ENCODE data around the gene FAM110C.
"Not testable (repeated sequence)": the region's sequence is repeated elsewhere in the genome, so short reads cannot be mapped to it uniquely, and the experiment has no call there.

Gene FAM110C, protein sequence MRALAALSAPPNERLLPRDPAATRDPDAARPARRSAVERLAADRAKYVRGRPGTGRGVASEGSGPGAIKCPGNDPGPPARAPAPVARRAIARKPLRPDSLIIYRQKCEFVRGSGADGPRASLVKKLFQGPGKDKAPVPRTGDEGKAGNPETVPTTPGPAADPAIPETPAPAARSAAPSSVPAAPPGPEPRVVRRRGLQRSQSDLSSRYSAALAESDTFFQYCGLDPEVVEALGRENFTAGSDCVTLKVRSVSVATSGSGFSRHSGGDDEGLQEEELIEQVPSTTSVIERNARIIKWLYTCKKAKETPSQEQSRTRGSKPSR

DNA sequence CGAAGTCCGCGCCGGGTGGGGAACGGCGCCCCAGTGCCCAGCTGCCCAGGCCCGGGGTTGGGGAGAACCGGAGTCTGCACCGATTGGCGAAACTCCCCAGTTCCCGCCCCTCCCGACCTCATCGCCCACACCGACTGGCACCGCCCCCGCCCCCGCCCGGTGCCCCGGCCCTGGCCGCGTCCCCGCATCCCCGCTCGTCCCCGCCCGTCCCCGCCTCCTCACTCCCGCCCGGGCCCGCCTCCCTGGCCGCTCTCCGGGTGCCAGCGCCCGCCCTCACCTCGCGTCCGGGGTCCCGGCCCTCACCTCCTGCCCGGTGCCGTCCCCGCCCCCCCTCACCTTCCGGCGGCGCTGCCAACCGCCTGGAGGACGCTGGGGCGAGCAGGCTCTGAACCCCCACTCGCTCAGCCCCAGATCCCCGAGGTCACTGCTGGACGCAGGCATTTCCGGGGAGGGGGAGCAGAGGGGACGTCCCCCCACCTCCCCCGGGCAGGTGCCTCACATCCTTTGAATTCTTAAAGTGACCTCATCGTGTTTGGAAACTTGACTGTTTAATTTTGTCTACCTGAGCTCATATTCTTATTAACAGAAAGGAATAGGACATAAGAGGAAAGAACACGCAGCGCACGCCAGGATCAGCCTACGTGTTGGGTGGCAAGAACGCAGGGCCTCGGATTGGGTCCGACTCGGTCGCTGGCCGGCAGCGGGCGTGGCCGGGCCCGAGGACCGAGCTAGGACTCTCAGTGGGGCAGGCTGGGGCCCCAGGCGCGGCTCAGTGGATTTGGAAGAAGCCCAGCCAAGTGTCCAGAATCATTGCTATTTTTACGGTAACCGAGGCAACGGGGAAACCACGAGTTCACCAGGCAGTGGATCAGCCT, at the start of gene FAM110C:
Gene FAM110C (minus strand): TSS at position 35 of the 875 bp plus-strand sequence. CDS start 120 bp downstream, outside the sequence.
- peak; percentile 27 for DNase-seq (ENCODE audit: low read depth)

DNA sequence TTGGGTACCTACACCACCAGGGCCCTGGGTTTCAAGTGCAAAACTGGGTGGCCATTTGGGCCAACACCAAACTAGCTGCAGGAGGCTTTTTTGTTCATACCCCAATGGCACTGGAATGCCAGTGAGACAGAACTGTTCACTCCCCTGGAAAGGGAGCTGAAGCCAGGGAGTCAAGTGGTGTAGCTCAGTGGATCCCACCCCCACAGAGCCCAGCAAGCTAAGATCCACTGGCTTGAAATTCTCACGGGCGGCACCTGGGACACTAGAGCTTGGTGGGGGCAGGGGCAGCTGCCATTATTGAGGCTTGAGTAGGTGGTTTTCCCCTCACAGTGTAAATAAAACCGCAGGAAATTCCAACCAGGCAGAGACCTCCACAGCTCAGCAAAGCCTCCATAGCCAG, 46.0 kb upstream of the FAM110C start:
- no peak for DNase-seq (ENCODE audit: low read depth)

DNA sequence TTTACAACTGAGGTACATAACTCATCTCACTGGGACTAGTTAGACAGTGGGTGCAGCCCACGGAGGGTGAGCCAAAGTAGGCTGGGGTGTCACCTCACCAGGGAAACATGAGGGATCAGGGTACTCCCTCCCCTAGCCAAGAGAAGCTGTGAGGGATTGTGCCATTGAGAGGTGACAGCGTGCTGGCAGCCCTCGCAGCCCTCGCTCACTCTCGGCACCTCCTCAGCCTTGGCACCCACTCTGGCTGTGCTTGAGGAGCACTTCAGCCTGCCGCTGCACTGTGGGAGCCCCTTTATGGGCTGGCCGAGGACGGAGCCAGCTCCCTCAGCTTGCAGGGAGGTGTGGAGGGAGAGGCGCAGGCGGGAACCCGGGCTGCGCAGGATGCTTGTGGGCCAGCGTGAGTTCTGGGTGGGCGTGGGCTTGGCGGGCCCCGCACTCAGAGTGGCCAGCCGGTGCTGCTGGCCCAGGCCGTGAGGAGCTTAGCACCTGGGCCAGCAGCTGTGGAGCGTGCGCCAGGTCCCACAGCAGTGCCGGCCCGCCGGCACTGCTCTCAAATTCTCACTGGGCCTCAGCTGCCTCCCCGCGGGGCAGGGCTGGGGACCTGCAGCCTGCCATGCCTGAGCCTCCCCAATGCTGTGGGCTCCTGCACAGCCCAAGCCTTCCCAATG, 44.5 kb upstream of the FAM110C start:
- no peak for DNase-seq (ENCODE audit: low read depth)

DNA sequence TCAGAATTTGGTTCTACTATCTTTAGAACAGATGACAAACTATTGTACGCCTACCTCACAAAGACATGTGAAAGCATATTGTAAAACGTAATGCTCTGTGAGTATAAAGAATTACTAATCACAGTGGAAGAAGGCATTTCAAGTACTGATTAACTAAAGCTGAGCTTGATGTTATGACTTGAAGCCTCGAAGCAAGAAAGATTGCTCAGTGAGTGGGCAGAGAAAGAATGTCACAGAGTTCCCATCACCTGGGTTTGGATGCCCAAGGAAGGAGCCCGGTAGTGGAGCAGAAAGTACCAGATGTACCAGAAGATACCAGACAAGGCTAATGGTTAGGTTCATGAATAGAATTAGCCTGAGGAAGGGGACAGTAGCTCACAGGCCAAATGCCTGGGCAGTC, 39.5 kb upstream of the FAM110C start:
- DNase-seq (ENCODE audit: low read depth), result no peak

DNA sequence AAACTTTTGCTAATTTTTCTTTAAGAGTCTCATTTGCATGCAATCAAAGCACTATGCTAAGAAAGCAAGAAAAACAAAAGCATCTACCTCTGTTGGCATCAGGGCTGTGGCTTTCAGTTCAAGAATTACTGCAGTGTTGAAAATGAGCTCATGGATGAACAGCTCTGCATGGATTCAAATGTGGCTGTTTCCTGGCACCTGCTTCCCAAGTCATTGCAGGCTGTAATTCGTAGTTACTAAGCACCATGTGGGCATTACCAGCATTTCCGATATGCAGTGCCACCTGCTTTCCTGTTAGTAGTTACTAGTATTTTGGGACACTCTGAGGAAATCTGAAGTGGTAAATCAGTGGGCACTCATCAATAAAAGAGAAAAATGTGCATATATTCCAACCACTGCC, 37.8 kb upstream of the FAM110C start:
- no peak for DNase-seq (ENCODE audit: low read depth)

DNA sequence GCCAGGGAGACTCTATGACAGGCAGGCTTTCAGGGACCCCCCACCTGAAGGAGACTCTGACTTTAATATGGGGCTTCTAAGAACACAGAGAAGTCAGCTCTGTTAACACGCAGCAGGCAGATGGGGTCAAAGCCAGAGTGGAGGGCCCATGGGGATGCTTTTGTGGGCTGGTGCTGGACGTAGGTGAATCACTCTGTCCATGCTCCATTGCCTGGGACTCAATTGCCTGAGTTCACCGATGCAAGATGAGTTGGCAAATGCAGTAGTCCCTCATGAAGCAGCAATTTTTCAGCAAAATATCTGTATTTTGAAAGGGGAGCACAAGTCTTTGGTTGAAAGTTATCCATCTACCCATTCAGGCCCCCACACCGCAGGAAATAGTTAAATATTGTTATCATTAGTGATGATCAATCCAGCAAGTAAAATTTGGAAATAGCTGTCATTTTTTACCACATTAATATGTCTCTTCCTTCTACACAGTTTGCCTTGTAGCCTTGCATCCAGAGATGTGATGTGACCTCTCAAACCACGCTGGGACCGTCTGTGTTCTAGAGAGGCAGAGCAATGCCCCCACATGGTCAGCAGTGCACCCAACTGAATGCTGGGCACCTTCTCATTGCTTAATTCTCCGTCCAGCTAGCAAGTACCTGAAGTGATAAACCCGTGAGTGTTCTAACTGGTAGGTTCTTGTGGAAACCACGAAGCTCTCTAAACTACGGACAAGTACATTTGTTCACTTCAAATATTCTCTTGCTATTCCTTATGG, 34.8 kb upstream of the FAM110C start:
- DNase-seq (ENCODE audit: low read depth), result no peak

DNA sequence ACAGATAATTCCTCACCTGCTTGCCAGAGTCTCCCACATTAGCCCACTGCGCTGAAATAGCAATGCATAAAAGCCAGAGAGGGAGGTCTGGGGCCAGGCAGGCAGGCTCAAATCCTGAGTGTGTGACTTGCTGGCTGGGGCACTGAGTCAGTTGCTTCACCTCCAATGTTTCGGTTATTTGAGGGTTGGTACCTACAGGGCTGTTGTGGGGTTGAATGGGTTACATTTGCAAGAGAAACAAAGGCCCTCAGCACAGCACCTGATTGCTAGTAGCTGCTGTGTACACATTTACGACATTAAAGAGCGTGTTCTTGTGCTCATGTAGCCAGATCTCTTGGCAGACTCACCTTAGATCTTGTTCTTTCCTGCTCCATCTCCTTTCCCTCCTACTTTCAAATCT, 34.1 kb upstream of the FAM110C start:
- DNase-seq (ENCODE audit: low read depth), result no peak

DNA sequence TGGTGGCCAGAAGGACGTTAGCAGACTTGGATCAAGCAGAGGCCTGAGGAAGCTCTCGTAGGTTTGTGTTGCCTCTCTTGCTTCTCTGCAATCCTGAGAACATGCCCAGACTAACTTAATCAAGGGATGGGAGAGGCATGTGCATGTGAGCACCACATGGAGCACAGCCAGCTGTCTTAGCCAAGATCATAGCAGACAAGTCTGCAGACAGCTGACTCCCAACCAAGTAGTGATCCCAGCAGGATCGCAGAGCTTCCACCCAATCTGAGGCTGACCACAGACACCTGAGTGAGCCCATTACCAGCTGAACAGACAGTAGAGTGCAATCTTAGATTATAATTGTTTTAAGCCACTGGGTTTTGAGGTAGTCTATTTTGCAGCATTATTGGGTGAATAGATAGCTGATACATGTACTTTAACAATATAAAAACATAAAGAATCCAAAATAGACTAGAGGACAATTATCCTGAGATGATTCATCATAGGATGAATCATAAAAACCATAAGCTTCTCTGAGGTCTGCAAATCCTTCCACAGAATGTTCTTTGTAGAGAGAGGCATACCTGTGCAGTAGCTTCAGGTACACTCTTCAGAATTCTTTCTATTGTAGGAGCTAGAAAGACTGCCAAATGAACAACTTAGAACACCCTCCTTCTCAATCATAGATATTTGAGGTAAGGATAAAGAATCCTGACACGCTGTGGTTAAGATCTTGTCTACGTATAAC, 25.2 kb upstream of the FAM110C start:
- no peak for DNase-seq (ENCODE audit: low read depth)

DNA sequence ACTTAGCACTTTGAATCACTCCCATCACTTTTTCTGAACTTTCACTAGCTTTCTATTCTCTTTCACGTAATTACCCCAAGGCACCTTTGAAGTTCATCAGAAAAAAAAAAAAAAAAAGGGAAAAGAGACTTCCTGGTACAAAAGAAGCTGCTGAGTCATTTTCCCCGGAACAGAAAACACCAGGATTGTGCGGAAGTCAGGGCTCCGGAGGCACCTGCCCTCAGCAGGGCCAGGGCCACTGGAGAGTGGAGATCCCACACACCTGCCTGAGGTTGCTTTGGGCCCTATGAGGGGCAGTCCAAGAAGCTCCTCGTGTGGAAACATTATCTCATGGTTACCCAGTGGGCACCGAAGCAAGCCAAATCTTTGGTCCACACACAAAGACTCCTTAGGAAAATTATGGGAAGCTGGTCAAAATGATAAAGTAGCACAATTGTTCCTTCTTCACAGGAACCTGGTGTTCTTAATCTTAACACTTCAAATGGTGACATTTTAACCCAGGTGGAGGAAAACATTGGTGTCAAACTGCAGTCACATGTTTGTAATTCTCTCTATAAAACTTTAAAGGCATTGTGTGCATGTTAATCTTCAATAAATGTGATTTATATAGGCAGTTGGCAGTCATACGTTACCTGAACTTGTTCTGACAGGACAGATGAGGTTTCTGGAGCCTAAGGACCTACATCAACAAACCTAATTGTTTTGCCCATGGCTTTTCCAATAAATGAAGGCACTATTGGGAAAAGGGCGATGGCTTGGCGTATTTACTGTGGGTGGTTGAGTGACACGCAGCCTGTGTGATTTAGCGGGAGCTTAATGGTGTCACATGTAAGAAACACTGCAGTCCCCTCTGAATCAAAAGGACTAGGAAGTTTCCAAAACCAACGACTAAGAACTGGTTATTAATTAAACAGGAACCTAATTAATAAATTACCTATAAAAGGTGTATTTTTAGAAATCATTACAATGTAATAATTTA, 23.4 kb upstream of the FAM110C start:
- no peak for DNase-seq (ENCODE audit: low read depth)

DNA sequence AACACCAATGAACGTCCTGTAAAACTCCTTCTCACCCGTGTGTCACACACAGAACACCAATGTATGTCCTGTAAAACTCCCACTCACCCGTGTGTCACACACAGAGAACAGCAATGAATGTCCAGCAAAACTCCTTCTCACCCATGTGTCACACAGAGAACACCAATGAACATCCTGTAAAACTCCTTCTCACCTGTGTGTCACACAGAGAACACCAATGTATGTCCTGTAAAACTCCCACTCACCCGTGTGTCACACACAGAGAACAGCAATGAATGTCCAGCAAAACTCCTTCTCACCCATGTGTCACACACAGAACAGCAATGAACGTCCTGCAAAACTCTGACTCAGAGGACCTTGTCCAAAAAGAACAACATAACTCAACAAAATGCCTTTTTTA, 22.3 kb upstream of the FAM110C start:
- not testable (repeated sequence) for DNase-seq (ENCODE audit: low read depth)

DNA sequence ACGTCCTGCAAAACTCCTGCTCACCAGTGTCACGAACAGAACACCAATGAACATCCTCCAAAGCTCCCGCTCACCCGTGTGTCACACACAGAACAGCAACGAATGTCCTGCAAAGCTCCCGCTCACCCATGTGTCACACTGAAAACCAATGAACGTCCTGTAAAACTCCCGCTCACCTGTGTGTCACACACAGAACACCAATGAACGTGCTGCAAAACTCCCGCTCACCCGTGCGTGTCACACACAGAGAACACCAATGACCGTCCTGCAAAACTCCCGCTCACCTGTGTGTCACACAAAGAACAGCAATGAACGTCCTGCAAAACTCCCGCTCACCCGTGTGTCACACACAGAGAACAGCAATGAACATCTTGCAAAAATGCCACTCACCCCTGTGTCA, 20.5 kb upstream of the FAM110C start:
- no peak for DNase-seq (ENCODE audit: low read depth)

DNA sequence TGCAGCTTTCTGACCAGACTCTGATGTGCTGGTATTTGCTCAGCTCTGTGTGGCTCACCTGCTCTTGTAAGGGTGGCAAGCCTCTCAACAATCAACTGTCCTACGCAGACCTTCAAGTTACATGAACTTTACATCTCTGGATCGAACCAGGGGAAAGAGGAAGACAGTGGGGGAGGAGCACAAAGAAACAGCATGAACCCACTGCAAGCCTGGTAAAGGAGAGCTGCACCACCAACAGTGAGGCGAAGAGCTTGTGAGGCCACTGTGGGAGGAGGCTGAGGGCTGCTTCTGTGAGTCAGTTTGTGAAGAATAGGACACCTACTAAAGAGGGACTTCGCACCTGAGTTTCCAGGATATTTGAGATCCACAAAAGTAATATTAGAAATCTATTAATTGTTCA, 18.8 kb upstream of the FAM110C start:
- DNase-seq (ENCODE audit: low read depth), result no peak

DNA sequence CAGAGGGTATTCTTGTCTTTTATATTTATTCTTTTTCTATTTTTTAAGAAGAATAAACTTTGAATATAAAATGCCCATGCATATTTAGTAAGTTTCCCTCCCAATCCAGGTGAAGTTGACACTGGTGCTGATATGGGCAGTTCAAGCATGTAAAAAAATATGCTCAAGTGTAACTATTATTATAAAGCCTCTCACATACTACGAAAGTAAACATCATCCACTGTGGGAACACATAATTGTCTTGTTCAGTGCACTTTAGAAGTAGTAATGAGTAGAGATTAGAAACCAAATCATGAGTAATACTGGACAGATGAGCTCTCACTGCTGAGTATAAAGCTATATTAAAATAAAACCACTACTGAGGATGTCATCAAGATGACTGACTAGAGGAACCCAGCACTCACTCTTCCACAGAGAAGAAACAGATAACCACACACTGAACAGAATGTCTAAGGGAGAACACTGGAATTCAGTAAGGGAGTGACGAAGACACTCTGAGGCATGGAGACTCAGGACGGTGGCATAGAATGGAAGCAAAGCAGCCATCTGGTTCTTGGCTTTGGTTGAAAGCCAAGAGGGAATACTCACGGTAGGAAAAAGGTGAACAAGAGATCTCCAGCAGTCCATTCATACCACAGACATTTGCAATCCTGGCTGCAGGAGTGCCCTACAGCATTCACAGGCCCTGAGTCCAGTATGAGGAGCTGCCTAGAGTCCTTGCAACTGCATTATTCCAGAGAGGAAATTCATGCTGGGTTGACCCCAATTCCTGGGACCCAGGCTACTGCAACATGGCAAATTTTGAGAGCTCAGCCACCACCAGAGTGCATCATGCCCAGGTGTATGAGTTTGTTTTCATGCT, 9.5 kb upstream of the FAM110C start:
- no peak for DNase-seq (ENCODE audit: low read depth)

DNA sequence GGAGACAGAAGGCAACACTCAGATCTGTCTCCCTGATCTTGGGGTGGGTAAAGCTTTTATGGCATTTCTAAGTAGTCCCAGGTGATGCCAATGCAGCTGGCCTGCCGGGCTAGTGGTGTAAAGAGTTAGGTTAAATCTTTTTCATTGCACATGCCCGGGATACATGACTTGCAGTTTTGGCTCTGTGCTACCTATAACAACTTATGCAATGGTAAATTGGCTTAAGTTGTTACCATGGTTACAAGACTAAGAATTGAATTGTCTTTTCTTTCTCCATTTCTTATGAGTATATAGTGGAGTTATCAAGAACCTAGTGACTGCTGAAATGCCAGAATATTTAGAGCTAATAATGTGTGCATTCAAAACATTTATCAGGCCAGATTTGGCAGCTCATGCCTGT, 5.3 kb upstream of the FAM110C start:
- DNase-seq (ENCODE audit: low read depth), result no peak

DNA sequence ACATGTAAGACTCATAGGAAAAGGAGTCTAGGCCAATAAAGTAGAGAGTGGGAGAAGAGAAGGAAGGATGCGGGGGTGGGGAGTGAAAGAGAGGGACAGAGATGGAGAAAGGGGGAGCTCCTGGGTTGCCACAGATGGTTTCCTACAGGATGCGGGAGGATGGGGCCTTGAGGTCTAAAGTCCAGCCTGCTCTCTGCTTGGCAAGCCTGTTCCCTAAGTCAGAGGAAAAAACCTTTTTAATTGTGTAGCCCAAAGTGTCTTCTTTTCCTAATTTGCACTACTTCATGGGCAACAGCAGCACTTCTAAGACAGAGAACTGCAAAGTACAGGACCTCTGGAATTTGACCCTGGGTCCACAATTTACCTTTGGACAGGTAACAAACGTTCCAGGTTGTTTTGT, 1.4 kb upstream of the FAM110C start:
- no peak for DNase-seq (ENCODE audit: low read depth)

DNA sequence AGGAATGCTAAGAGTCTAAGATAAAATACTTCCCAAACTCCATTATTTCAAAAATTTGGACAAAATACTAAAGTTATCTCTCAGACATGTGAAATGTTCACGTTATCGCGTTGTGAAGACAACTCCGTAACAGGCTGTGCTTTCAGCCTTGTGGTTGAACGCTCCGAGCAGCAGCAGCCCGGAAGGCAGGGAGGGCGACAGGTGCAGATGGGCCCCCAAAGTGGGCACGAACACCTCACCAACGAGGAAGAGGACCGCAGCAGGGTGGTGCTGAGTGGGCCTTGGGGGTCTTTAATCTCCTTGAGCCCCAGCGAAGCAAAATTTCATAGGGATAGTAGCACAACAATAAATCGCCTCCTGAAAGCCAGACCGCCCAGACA, 1.0 kb upstream of the FAM110C start:
- DNase-seq (ENCODE audit: low read depth), result no peak

DNA sequence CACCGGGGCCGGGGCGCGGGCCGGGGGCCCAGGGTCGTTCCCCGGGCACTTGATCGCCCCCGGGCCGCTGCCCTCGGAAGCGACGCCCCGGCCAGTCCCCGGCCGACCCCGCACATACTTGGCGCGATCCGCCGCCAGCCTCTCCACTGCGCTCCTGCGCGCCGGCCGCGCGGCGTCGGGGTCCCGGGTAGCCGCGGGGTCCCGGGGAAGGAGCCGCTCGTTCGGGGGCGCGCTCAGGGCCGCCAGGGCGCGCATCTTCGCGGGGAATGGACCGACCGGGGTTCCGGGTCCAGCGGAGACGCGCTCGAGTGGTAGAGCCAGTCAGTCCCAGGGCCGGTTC, 204 bp downstream of the FAM110C start:
- DNase-seq (ENCODE audit: low read depth), result no peak

DNA sequence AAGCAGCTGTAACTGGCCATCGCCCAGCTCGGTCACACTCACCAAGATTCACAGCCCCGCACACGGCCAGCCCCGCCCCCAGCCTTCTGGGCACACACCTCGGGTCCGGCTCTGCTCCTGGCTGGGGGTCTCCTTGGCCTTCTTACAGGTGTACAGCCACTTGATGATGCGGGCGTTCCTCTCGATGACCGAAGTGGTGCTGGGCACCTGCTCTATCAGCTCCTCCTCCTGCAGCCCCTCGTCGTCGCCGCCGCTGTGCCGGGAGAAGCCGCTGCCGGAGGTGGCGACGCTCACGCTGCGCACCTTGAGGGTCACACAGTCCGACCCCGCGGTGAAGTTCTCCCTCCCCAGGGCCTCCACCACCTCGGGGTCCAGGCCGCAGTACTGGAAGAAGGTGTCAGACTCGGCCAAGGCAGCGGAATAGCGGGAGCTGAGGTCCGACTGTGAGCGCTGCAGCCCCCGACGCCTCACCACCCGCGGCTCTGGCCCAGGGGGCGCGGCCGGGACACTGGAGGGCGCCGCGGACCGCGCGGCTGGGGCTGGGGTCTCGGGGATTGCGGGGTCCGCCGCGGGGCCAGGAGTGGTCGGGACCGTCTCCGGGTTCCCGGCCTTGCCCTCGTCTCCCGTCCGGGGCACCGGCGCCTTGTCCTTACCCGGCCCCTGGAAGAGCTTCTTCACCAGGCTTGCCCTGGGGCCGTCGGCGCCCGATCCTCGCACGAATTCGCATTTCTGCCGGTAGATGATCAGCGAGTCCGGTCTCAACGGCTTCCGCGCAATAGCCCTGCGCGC, 769 bp downstream of the FAM110C start:
- DNase-seq (ENCODE audit: low read depth), result no peak

Measured in stimulated activated CD8-positive, alpha-beta memory T cell treated with anti-CD3 and anti-CD28 coated beads, Interleukin-4, amount 100 ng/mL, for 24 hours (primary cell).